GM18519 (cell line): Measurements from ENCODE around the gene ASIC3.
A peak's percentile ranks its signal among the peaks of the same experiment; 100 is the strongest.

Experiments
- ATAC-seq: cut with Tn5 transposase; IDR thresholded peaks from one replicate; pipeline ENCODE4 v1.9.1; 2021; ENCODE audit warnings: mild to moderate bottlenecking, moderate library complexity; ENCODE audit not compliant: unreplicated experiment, low FRiP score

ASIC3 gene

GRCh38 chr7:151056666-151057505 is 8.6 kb downstream of the ASIC3 start:
- no peak for ATAC-seq

GRCh38 chr7:151057506-151057988 is 9.2 kb downstream of the ASIC3 start, which contains the start of gene CDK5:
Gene CDK5, minus strand, starts transcription at chr7:151057897. Its CDS starts 49 bp downstream, at chr7:151057848.
- ATAC-seq = no peak

- ATAC-seq = peak; percentile 82
Measured at GRCh38 chr7:151057989-151058780, 9.9 kb downstream of the ASIC3 start.

GRCh38 chr7:151058781-151059366 is 10.5 kb downstream of the ASIC3 start:
- no peak for ATAC-seq

GRCh38 chr7:151059367-151060112 is 11.2 kb downstream of the ASIC3 start, which contains the start of gene SLC4A2:
Gene SLC4A2, plus strand, starts transcription at chr7:151059589. Its CDS starts 2,399 bp downstream, at chr7:151061988.
- no peak for ATAC-seq

- no peak for ATAC-seq
Measured at GRCh38 chr7:151060113-151060415, 11.7 kb downstream of the ASIC3 start.

GRCh38 chr7:151060416-151061212 is 12.3 kb downstream of the ASIC3 start:
- no peak for ATAC-seq

GRCh38 chr7:151061213-151062110 is 13.1 kb downstream of the ASIC3 start:
- ATAC-seq = no peak

GRCh38 chr7:151062111-151062398 is 13.7 kb downstream of the ASIC3 start:
- ATAC-seq = no peak

GRCh38 chr7:151062399-151063211 is 14.3 kb downstream of the ASIC3 start:
- no peak for ATAC-seq

GRCh38 chr7:151063212-151063561 is 14.9 kb downstream of the ASIC3 start:
- no peak for ATAC-seq

GRCh38 chr7:151064454-151064853 is 16.1 kb downstream of the ASIC3 start:
- no peak for ATAC-seq

- ATAC-seq = no peak
Measured at GRCh38 chr7:151064993-151065392, 16.7 kb downstream of the ASIC3 start.

- no peak for ATAC-seq
Measured at GRCh38 chr7:151065516-151065915, 17.2 kb downstream of the ASIC3 start.

- ATAC-seq = no peak
Measured at GRCh38 chr7:151066273-151066974, 18.1 kb downstream of the ASIC3 start.

- no peak for ATAC-seq
Measured at GRCh38 chr7:151068069-151068773, 19.9 kb downstream of the ASIC3 start.
